Activated B cell treated with CpG ODN at 0.5 μM for 24 hours (primary cell): ENCODE results near the gene DYNC1I1. TPM values are rescaled to one million over a fixed set of nuclear protein-coding genes. Genes with fewer than 3 reads are reported as not detected.

Source experiments
- ATAC-seq: fragments of 200-7000 bp; cut with Tn5 transposase; one replicate; pipeline ENCODE4 v1.10.0; 2021; ENCODE audit warnings: low read depth, mild to moderate bottlenecking, moderate library complexity
- CTCF ChIA-PET: fragments of 350-600 bp; sonication (Branson Sonifier 250); formaldehyde crosslinking; loops from one replicate; lab custom pipeline; 2021; ENCODE audit warnings: antibody characterized with exemption; lab: Charles Lee
- POLR2A ChIA-PET: fragments of 350-600 bp; sonication (Branson Sonifier 250); formaldehyde crosslinking; loops from one replicate; lab custom pipeline; 2021; ENCODE audit warnings: antibody characterized with exemption; lab: Charles Lee
- DNase-seq: peaks from one replicate; pipeline ENCODE4 v3.0.0; 2022
- H3K27ac Mint-ChIP-seq: one replicate; pipeline ENCODE4 v1.8.0; 2020; ENCODE audit warnings: mixed read lengths
- H3K27me3 Mint-ChIP-seq: one replicate; pipeline ENCODE4 v1.8.0; 2021; ENCODE audit warnings: mixed read lengths
- H3K36me3 Mint-ChIP-seq: one replicate; pipeline ENCODE4 v1.8.0; 2021; ENCODE audit warnings: low read depth, mixed read lengths
- H3K4me1 Mint-ChIP-seq: one replicate; pipeline ENCODE4 v1.8.0; 2021; ENCODE audit warnings: mixed read lengths
- H3K4me3 Mint-ChIP-seq: one replicate; pipeline ENCODE4 v1.8.0; 2020; ENCODE audit warnings: mild to moderate bottlenecking, mixed read lengths
- H3K9me3 Mint-ChIP-seq: one replicate; pipeline ENCODE4 v1.8.0; 2020; ENCODE audit warnings: mixed read lengths
- intact Hi-C: fragments of 100-400 bp; cut with micrococcal nuclease; formaldehyde crosslinking; loops from one replicate; pipeline ENCODE4 v1.15.1; 2024
- total RNA-seq: library from RNA; stranded (reverse); gene quantifications from 2 replicates; pipeline ENCODE4 v1.2.3, GENCODE V29; 2022
- TF ChIP-seq, protein P1 (sequence below): fragments of 200-600 bp; IDR thresholded peaks from one replicate; pipeline ENCODE4 v1.8.0; 2022; ENCODE audit warnings: antibody characterized with exemption, mild to moderate bottlenecking

Gene DYNC1I1
- total RNA-seq, 1 donor from 2014 or later: not detected

DNA sequence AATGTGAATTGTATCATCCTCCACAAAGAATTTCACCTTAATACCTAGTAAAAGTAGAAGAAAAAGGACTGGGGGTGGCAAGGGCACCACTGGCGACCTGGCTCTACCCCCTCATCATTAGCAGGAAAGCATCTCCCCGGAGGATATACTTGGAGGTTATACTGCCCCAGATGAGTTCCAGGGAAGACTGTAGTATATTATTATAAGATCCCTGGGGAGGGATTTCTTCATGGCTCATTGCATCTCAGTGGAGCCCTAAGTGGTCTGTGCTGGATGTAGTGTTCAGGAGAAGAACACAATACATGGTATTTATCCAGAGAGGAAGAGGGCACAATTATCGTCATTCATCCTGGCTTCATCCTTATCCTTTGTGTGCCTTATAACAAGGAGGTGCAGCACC lies 14.2 kb upstream of the DYNC1I1 start:
- TF ChIP-seq, protein P1, sequence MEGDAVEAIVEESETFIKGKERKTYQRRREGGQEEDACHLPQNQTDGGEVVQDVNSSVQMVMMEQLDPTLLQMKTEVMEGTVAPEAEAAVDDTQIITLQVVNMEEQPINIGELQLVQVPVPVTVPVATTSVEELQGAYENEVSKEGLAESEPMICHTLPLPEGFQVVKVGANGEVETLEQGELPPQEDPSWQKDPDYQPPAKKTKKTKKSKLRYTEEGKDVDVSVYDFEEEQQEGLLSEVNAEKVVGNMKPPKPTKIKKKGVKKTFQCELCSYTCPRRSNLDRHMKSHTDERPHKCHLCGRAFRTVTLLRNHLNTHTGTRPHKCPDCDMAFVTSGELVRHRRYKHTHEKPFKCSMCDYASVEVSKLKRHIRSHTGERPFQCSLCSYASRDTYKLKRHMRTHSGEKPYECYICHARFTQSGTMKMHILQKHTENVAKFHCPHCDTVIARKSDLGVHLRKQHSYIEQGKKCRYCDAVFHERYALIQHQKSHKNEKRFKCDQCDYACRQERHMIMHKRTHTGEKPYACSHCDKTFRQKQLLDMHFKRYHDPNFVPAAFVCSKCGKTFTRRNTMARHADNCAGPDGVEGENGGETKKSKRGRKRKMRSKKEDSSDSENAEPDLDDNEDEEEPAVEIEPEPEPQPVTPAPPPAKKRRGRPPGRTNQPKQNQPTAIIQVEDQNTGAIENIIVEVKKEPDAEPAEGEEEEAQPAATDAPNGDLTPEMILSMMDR: no peak
- no peak for ATAC-seq
- POLR2A ChIA-PET: no interaction called here
- DNase-seq: no peak
- H3K27me3 Mint-ChIP-seq: peaks cover 14% of the 10 kb centered on the region
- H3K36me3 Mint-ChIP-seq: no peaks in the 10 kb centered on the region
- CTCF ChIA-PET: no interaction called here
- H3K4me3 Mint-ChIP-seq: no peak overlapping the region
- intact Hi-C loops: no loop called here
- H3K27ac Mint-ChIP-seq: no peak overlapping the region
- H3K9me3 Mint-ChIP-seq: no peaks in the 10 kb centered on the region
- H3K4me1 Mint-ChIP-seq: no peaks in the 10 kb centered on the region

DNA sequence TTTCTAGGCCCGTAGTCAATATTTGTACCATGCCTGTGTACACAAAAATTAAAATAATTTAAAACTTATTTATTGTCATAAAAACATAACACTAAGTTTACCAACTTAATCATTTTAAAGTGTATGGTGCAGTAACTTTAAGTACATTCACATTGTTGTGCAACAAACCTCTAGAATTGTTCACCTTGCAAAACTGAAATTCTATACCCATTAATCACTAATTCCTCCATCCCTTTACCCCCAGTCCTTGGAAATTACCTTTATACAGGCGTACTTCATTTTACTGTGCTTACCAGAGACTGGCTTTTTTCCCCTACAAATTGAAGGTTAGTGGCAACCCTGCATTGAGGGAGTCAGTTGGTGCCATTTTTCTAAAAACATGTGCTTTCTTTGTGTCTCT lies 6.3 kb upstream of the DYNC1I1 start:
- ChIA-PET CTCF (no interaction called here), POLR2A (no interaction called here)
- no peaks in the 10 kb centered on the region for H3K4me1 Mint-ChIP-seq
- intact Hi-C loops: no loop called here
- no peak overlapping the region for H3K27ac Mint-ChIP-seq
- TF ChIP-seq, protein P1: no peak
- ATAC-seq (no peak), DNase-seq (no peak)
- no peaks in the 10 kb centered on the region for H3K9me3 Mint-ChIP-seq
- H3K36me3 Mint-ChIP-seq: no peaks in the 10 kb centered on the region
- no peaks in the 10 kb centered on the region for H3K27me3 Mint-ChIP-seq
- H3K4me3 Mint-ChIP-seq: no peak overlapping the region

DNA sequence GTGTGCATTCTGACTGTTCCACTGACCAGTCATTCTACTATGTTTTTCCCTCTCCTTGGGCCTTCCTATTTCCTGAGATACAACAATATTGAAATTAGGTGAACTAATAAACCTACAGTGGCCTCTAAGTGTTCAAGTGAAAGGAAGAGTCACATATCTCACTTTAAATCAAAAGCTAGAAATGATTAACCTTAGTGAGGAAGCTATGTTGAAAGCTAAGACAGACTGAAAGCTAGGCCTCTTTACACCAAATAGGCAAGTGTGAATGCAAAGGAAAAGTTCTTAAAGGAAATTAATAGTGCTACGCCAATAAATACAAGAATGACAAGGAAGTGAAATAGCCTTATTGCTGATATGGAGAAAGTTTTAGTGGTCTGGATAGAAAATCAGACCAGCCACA lies 5.7 kb upstream of the DYNC1I1 start:
- ChIA-PET CTCF (no interaction called here), POLR2A (no interaction called here)
- Mint-ChIP-seq H3K27ac (no peak overlapping the region), H3K4me1 (no peaks in the 10 kb centered on the region), H3K9me3 (no peaks in the 10 kb centered on the region), H3K36me3 (no peaks in the 10 kb centered on the region), H3K27me3 (peaks cover 4% of the 10 kb centered on the region), H3K4me3 (no peak overlapping the region)
- TF ChIP-seq, protein P1: no peak
- DNase-seq (no peak), ATAC-seq (no peak)
- intact Hi-C loops: no loop called here

DNA sequence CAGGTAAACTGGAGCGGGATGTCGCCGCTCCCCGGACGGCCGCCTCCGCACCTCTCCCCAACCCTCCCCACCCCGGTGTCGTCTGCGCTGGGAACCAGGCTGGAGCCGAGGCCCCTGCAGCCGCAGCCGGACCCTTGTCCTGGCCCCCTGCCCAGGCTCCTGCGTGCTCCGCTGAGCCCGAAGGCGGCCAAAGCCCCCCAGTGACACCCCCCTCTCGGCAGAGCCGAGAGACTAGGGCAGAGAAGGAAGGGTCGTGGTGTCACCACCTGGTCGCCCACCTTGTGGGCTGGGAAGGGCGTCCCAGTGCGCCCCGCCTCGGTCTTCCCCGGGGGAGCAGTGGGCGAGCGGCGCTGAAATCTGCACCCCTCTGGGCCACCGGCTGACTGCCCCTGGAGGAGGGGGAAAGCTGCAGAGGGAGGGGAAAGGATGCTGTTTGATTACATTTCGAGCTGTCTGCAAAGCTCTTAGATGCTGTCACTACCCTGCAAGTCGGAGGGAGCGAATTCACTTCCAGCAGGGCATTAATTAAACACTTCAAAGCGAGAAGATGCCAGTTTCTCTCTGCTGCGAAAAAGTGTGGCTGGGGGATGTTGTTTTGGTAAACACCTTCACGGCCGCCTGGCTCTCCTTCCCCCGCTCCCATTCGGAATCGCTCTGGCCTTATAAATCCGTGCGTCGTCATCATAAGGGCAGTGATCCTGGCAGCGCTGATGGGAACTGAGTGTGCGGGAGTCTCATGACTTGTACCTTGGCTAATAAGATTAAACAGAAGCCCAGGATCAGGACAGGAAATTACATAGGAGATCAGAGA lies 622 bp downstream of the DYNC1I1 start:
- DNase-seq (no peak), ATAC-seq (no peak)
- ChIA-PET POLR2A (interaction anchor here (0.6 kb wide), 1 partner anchor 321 kb away, joined by 15 read pairs; no protein-coding TSS in a partner anchor), CTCF (interaction anchor here (1.0 kb wide), 1 partner anchor 83 kb away, joined by 3 read pairs; no protein-coding TSS in a partner anchor)
- Mint-ChIP-seq H3K4me1 (peaks cover 3% of the 10 kb centered on the region), H3K27me3 (peaks cover 22% of the 10 kb centered on the region), H3K4me3 (peak overlapping the region; percentile 26), H3K36me3 (no peaks in the 10 kb centered on the region), H3K9me3 (no peaks in the 10 kb centered on the region), H3K27ac (no peak overlapping the region)
- intact Hi-C loops: no loop called here
- TF ChIP-seq, protein P1: no peak

DNA sequence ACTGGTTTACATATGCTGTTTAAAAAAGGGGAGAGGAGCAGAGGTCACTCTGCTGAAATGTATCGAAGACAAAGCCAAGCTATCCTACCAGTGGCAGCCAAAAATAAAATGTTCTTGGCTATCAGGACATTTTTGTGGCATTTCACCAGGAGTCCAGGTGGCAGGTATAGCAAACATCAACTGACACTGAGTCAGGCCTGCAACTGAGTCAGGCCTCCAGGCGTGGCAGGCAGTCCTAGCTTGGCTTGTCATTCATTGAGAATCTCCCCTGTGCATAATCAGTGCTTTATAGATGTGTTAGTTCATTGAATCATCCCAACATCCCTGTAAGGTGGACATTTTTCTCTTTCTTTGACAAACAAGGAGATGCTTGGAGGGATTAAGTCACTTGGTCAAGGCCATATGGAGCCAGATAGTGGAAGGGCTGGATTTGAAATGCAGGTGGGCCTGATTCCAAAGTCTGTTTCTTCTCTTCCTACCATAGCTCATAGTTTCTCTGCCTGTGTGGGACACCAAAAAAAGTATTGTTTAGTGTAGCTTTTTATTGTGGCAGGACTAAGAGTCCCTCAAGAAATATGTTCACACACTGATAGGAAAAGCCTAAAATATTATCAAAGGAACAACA lies 4.3 kb downstream of the DYNC1I1 start:
- intact Hi-C loops: no loop called here
- ChIA-PET CTCF (no interaction called here), POLR2A (no interaction called here)
- TF ChIP-seq, protein P1: no peak
- ATAC-seq (no peak), DNase-seq (no peak)
- Mint-ChIP-seq H3K9me3 (no peaks in the 10 kb centered on the region), H3K4me1 (peaks cover 3% of the 10 kb centered on the region), H3K4me3 (no peak overlapping the region), H3K36me3 (no peaks in the 10 kb centered on the region), H3K27ac (no peak overlapping the region), H3K27me3 (peaks cover 26% of the 10 kb centered on the region)
